ENCODE data around the gene PAPOLB.

- no peak for TF ChIP-seq GATA2 (IDR thresholded peaks at IDR 0.05; ENCODE audit: low read depth, low read length)
- no peak for TF ChIP-seq GATA3 (IDR thresholded peaks at IDR 0.05; ENCODE audit: low read depth, low read length)
Measured at GRCh38 chr7:4904346-4904745, 42.5 kb upstream of the PAPOLB start.

All from SH-SY5Y (cell line).